Measurements from ENCODE around the gene TRIP13. TPM values are rescaled to one million over a fixed set of nuclear protein-coding genes. Genes with fewer than 3 reads are reported as not detected.
"Not testable (repeated sequence)": the region's sequence is repeated elsewhere in the genome, so short reads cannot be mapped to it uniquely, and the experiment has no call there.

Gene TRIP13
- 0.40 TPM for total RNA-seq (2013)
- polyA plus RNA-seq (1 to 10 TPM in 1 of 3 donors, under 1 TPM in 1, not detected in 1; 0.24 to 1.2 TPM), polyA minus RNA-seq (0.14 and 0.56 TPM in 2 replicates), total RNA-seq (0.28 to 4.9 (median 0.55) reads per million in 11 experiments)

GRCh38 chr5:892394-893136 lies at the start of gene TRIP13, which contains the start of gene BRD9:
Gene TRIP13 (plus strand): TSS chr5:892884. CDS start chr5:892999, 115 bp downstream.
Gene BRD9 (minus strand): TSS chr5:892801. CDS start chr5:892657, 144 bp downstream.
- DNase-seq = peak; percentile 73 to 79 (median 76)
- Histone ChIP-seq H3K79me2 (ENCODE audit: insufficient read depth, low read length) (peaks cover 41% of the 10 kb centered on the region), H3K27ac (ENCODE audit: low read depth in 1 of 2, low read length in 2 of 2) (peak within 1 kb of the TSS; percentile 10 to 90), H4K20me1 (ENCODE audit: insufficient read depth, low read length) (peaks cover 28% of the 10 kb centered on the region), H3K4me1 (ENCODE audit: control insufficient read depth in 1 of 2, insufficient read depth in 2 of 2, low read length in 2 of 2) (peaks cover 22 to 28% of the 10 kb centered on the region in 2 donors), H3K9me3 (replicated peaks in 1 of 2; ENCODE audit: control insufficient read depth in 1 of 2, insufficient read depth in 1 of 2, low read length in 2 of 2) (no peaks in the 10 kb centered on the region), H3K4me2 (replicated peaks; ENCODE audit: extremely low read depth, low read length, poor library complexity, severe bottlenecking) (peak within 1 kb of the TSS; percentile 90), H3K9ac (ENCODE audit: insufficient read depth, low read length, poor library complexity, severe bottlenecking) (peak within 1 kb of the TSS; percentile 86), H2AFZ (ENCODE audit: insufficient read depth, low read depth, low read length, poor library complexity, severe bottlenecking) (peak within 1 kb of the TSS; percentile 83), H3K4me3 (replicated peaks in 1 of 3; ENCODE audit: low read depth in 2 of 3, low read length in 3 of 3) (peak within 1 kb of the TSS; percentile 73 to 88 (median 76)), H3K36me3 (replicated peaks in 1 of 2; ENCODE audit: control insufficient read depth in 1 of 2, insufficient read depth in 2 of 2, low read length in 2 of 2) (peaks cover 33 to 59% of the 10 kb centered on the region in 2 donors), H3K27me3 (ENCODE audit: control insufficient read depth in 2 of 2, insufficient read depth in 2 of 2, low read length in 2 of 2) (no peaks in the 10 kb centered on the region)
- Mint-ChIP-seq H3K4me3 (peak within 1 kb of the TSS; percentile 89 to 93), H3K27me3 (ENCODE audit: low read depth in 3 of 3) (peaks cover 0 to 2% (median 0%) of the 10 kb centered on the region in 3 donors), H3K27ac (peak within 1 kb of the TSS; percentile 87 to 96 (median 90)), H3K9me3 (no peaks in the 10 kb centered on the region), H3K36me3 (peaks cover 44 to 59% of the 10 kb centered on the region in 2 donors), H3K4me1 (peaks cover 19% of the 10 kb centered on the region)
- under 1% methylated on average over 91 of the region's 91 CpGs for WGBS (ENCODE audit: insufficient coverage)
- intact Hi-C loops (cut with micrococcal nuclease) = loop anchor here (5.0 to 10.0 kb wide), 5 partner anchors 280 to 912 kb away; partner anchors contain the start of genes CEP72 (in 1 of the 2), CLPTM1L (in 1 of the 2), NDUFS6 (in 1 of the 2) and PDCD6 (in 1 of the 2)
- TF ChIP-seq CTCF (IDR thresholded peaks at IDR 0.05) = no peak

- H3K27me3 Mint-ChIP-seq (ENCODE audit: low read depth in 3 of 3); DNase-seq; H3K4me1 Mint-ChIP-seq; H3K36me3 Mint-ChIP-seq; H3K79me2 ChIP-seq (ENCODE audit: insufficient read depth, low read length); H3K4me3 ChIP-seq (replicated peaks in 1 of 3; ENCODE audit: low read depth in 2 of 3, low read length in 3 of 3); H3K27ac Mint-ChIP-seq; H4K20me1 ChIP-seq (ENCODE audit: insufficient read depth, low read length); H3K27me3 ChIP-seq (ENCODE audit: control insufficient read depth in 2 of 2, insufficient read depth in 2 of 2, low read length in 2 of 2); H2AFZ ChIP-seq (ENCODE audit: insufficient read depth, low read depth, low read length, poor library complexity, severe bottlenecking); H3K9me3 ChIP-seq (replicated peaks in 1 of 2; ENCODE audit: control insufficient read depth in 1 of 2, insufficient read depth in 1 of 2, low read length in 2 of 2); H3K27ac ChIP-seq (ENCODE audit: low read depth in 1 of 2, low read length in 2 of 2); H3K36me3 ChIP-seq (replicated peaks in 1 of 2; ENCODE audit: control insufficient read depth in 1 of 2, insufficient read depth in 2 of 2, low read length in 2 of 2); H3K4me2 ChIP-seq (replicated peaks; ENCODE audit: extremely low read depth, low read length, poor library complexity, severe bottlenecking); H3K9ac ChIP-seq (ENCODE audit: insufficient read depth, low read length, poor library complexity, severe bottlenecking); H3K9me3 Mint-ChIP-seq; H3K4me1 ChIP-seq (ENCODE audit: control insufficient read depth in 1 of 2, insufficient read depth in 2 of 2, low read length in 2 of 2); H3K4me3 Mint-ChIP-seq: not testable (repeated sequence)
- WGBS (ENCODE audit: insufficient coverage) = no CpG with 5 or more reads among the region's 26 CpGs
- intact Hi-C loops (cut with micrococcal nuclease) = loop anchor here in 1 of 2 donors (5.0 kb wide), 1 partner anchor 81 kb away; no protein-coding TSS in a partner anchor
Observed at GRCh38 chr5:843371-843770, 49.3 kb upstream of the TRIP13 start.

- H3K27ac ChIP-seq (ENCODE audit: low read depth in 1 of 2, low read length in 2 of 2); H3K36me3 ChIP-seq (replicated peaks in 1 of 2; ENCODE audit: control insufficient read depth in 1 of 2, insufficient read depth in 2 of 2, low read length in 2 of 2); H2AFZ ChIP-seq (ENCODE audit: insufficient read depth, low read depth, low read length, poor library complexity, severe bottlenecking); H3K4me3 ChIP-seq (replicated peaks in 1 of 3; ENCODE audit: low read depth in 2 of 3, low read length in 3 of 3); H3K27me3 ChIP-seq (ENCODE audit: control insufficient read depth in 2 of 2, insufficient read depth in 2 of 2, low read length in 2 of 2); H3K9ac ChIP-seq (ENCODE audit: insufficient read depth, low read length, poor library complexity, severe bottlenecking); H3K4me1 ChIP-seq (ENCODE audit: control insufficient read depth in 1 of 2, insufficient read depth in 2 of 2, low read length in 2 of 2); H3K4me3 Mint-ChIP-seq; H3K9me3 ChIP-seq (replicated peaks in 1 of 2; ENCODE audit: control insufficient read depth in 1 of 2, insufficient read depth in 1 of 2, low read length in 2 of 2); H3K27ac Mint-ChIP-seq; H3K4me2 ChIP-seq (replicated peaks; ENCODE audit: extremely low read depth, low read length, poor library complexity, severe bottlenecking); H4K20me1 ChIP-seq (ENCODE audit: insufficient read depth, low read length); H3K9me3 Mint-ChIP-seq; DNase-seq; H3K79me2 ChIP-seq (ENCODE audit: insufficient read depth, low read length); H3K36me3 Mint-ChIP-seq; H3K4me1 Mint-ChIP-seq; H3K27me3 Mint-ChIP-seq (ENCODE audit: low read depth in 3 of 3): not testable (repeated sequence)
- 75% methylated on average over 15 of the region's 22 CpGs for WGBS (ENCODE audit: insufficient coverage)
- intact Hi-C loops (cut with micrococcal nuclease) = loop anchor here in 1 of 2 donors (5.0 kb wide), 1 partner anchor 82 kb away; no protein-coding TSS in a partner anchor
Observed at GRCh38 chr5:843926-844325, 48.8 kb upstream of the TRIP13 start.
